Measurements from ENCODE around the gene ZNF385A. TPM values are rescaled to one million over a fixed set of nuclear protein-coding genes. Genes with fewer than 3 reads are reported as not detected.
A peak's percentile ranks its signal among the peaks of the same experiment; 100 is the strongest.

Gene ZNF385A
- total and polyA plus RNA-seq, 2 donors (not counting 3 experiments of a cell fraction or from before 2014, with no cell fraction given): 1.6 to 7.9 TPM

DNA sequence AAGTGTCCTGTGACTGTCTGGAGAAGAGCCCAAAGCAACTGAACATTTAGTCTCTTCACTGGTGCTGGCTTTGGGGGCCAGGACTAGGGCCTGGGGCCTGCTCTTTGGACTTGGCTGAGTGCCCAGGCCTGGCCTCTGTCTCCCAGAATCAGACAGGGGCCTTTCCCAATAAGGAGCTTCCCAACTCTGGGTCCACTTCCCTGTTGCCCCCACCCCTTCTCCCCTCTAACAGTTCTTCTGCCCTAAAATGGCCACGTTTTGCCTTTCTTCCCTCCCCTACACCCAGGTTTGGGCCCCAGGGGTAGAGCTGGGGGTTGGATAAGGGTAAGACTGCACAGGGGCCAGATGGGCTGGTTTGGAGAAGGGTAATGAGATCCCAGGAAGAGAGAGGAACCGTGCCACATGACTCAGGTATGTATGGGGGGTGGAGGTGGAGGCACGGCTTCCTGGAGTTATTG, 44.5 kb upstream of the ZNF385A start:
- no peak for FAIRE-seq
- intact Hi-C loops (cut with micrococcal nuclease): no loop called here
- no peaks in the 10 kb centered on the region for H3K9me1 ChIP-seq (replicated peaks; ENCODE audit: control insufficient read depth, extremely low read depth, insufficient read depth, low read length)
- H3K4me2 ChIP-seq (ENCODE audit: insufficient read depth, low read length): peak overlapping the region; percentile 83
- no peaks in the 10 kb centered on the region for H4K20me1 ChIP-seq (replicated peaks; ENCODE audit: control insufficient read depth, extremely low read depth, insufficient read depth, low read length)
- ChIA-PET CTCF (interaction anchor here (0.8 to 5.5 kb wide), 9 partner anchors 9 to 51 kb away, joined by 3 to 43 read pairs (median 10); partner anchors contain the start of gene ITGA5), POLR2A (interaction anchor here (1.2 to 3.3 kb wide), 4 partner anchors 11 to 58 kb away, joined by 3 to 28 read pairs (median 14); partner anchors contain the start of gene ITGA5)
- H3K79me2 ChIP-seq (ENCODE audit: control insufficient read depth, insufficient read depth, low read length): peaks cover 10% of the 10 kb centered on the region
- dilution Hi-C loops (cut with MboI; ENCODE audit: extremely low pct_ligation_motif_present, low sequenced_read_pairs): no loop called here
- no TSS peak for BruUV-seq (replicated peaks)
- H2AFZ ChIP-seq (ENCODE audit: low read depth, low read length): no peak overlapping the region
- peak overlapping the region; percentile 91 for H3K27ac ChIP-seq (ENCODE audit: insufficient read depth, low read depth, low read length)
- H3K9ac ChIP-seq (replicated peaks; ENCODE audit: extremely low read depth, insufficient read depth, low read length): peak overlapping the region; percentile 72
- peaks cover 86% of the 10 kb centered on the region for H3K4me1 ChIP-seq (ENCODE audit: control insufficient read depth, extremely low read depth, insufficient read depth, low read length)
- no peaks in the 10 kb centered on the region for H3K36me3 ChIP-seq (ENCODE audit: control insufficient read depth in 2 of 2, extremely low read depth in 1 of 2, insufficient read depth in 2 of 2, low read length in 2 of 2)
- H3K4me3 ChIP-seq (replicated peaks in 1 of 3; ENCODE audit: insufficient read depth in 1 of 3, low read depth in 1 of 3, low read length in 3 of 3): peak overlapping the region in 1 of 3 experiments; percentile 31
- no peaks in the 10 kb centered on the region for H3K27me3 ChIP-seq (ENCODE audit: control insufficient read depth in 2 of 2, insufficient read depth in 2 of 2, low read length in 2 of 2)
- DNase-seq (ENCODE audit: low read depth, low spot score): no peak
- H3K9me3 ChIP-seq (replicated peaks; ENCODE audit: control insufficient read depth, insufficient read depth, low read length): no peaks in the 10 kb centered on the region
- TF ChIP-seq EZH2 (IDR thresholded peaks at IDR 0.05; ENCODE audit: borderline replicate concordance, low read depth, low read length, severe bottlenecking): no peak
- no peak for TF ChIP-seq MAX (IDR thresholded peaks at IDR 0.05; ENCODE audit: insufficient read depth, insufficient read length)
- no peak for TF ChIP-seq GATA2 (IDR thresholded peaks at IDR 0.05; ENCODE audit: insufficient read depth, insufficient read length, low read depth, low read length)

GRCh38 chr12:54428050-54429013, 43.8 kb upstream of the ZNF385A start:
- H3K79me2 ChIP-seq (ENCODE audit: control insufficient read depth, insufficient read depth, low read length): peaks cover 10% of the 10 kb centered on the region
- peak overlapping the region; percentile 83 for H3K4me2 ChIP-seq (ENCODE audit: insufficient read depth, low read length)
- peak overlapping the region; percentile 72 for H3K9ac ChIP-seq (replicated peaks; ENCODE audit: extremely low read depth, insufficient read depth, low read length)
- H3K27me3 ChIP-seq (ENCODE audit: control insufficient read depth in 2 of 2, insufficient read depth in 2 of 2, low read length in 2 of 2): no peaks in the 10 kb centered on the region
- peak; percentile 99 for FAIRE-seq
- DNase-seq (ENCODE audit: low read depth, low spot score): peak; percentile 97
- ChIA-PET CTCF (interaction anchor here (1.0 to 5.5 kb wide), 11 partner anchors 10 to 214 kb away, joined by 3 to 43 read pairs (median 9); partner anchors contain the start of gene ITGA5), POLR2A (interaction anchor here (1.2 to 3.3 kb wide), 5 partner anchors 10 to 57 kb away, joined by 3 to 28 read pairs (median 8); partner anchors contain the start of gene ITGA5)
- peaks cover 89% of the 10 kb centered on the region for H3K4me1 ChIP-seq (ENCODE audit: control insufficient read depth, extremely low read depth, insufficient read depth, low read length)
- peak overlapping the region in 2 of 3 experiments; percentile 1 to 31 for H3K4me3 ChIP-seq (replicated peaks in 1 of 3; ENCODE audit: insufficient read depth in 1 of 3, low read depth in 1 of 3, low read length in 3 of 3)
- TF ChIP-seq JUN (IDR thresholded peaks at IDR 0.05; ENCODE audit: borderline replicate concordance, insufficient read depth, insufficient read length, low read depth): peak; percentile 21
- no peak for TF ChIP-seq EZH2 (IDR thresholded peaks at IDR 0.05; ENCODE audit: borderline replicate concordance, low read depth, low read length, severe bottlenecking)
- peak; percentile 90 for TF ChIP-seq POLR2AphosphoS5 (IDR thresholded peaks at IDR 0.05; ENCODE audit: insufficient read depth, low read depth, low read length)
- peak; percentile 66 for TF ChIP-seq FOS (IDR thresholded peaks at IDR 0.05; ENCODE audit: borderline replicate concordance, insufficient read depth, low read length)
- TF ChIP-seq GATA2 (IDR thresholded peaks at IDR 0.05; ENCODE audit: insufficient read depth, insufficient read length, low read depth, low read length): no peak
- TF ChIP-seq POLR2A (IDR thresholded peaks at IDR 0.05; ENCODE audit: low read depth, low read length): peak; percentile 68
- TF ChIP-seq MAX (IDR thresholded peaks at IDR 0.05; ENCODE audit: insufficient read depth, insufficient read length): no peak
- TF ChIP-seq, protein P1, sequence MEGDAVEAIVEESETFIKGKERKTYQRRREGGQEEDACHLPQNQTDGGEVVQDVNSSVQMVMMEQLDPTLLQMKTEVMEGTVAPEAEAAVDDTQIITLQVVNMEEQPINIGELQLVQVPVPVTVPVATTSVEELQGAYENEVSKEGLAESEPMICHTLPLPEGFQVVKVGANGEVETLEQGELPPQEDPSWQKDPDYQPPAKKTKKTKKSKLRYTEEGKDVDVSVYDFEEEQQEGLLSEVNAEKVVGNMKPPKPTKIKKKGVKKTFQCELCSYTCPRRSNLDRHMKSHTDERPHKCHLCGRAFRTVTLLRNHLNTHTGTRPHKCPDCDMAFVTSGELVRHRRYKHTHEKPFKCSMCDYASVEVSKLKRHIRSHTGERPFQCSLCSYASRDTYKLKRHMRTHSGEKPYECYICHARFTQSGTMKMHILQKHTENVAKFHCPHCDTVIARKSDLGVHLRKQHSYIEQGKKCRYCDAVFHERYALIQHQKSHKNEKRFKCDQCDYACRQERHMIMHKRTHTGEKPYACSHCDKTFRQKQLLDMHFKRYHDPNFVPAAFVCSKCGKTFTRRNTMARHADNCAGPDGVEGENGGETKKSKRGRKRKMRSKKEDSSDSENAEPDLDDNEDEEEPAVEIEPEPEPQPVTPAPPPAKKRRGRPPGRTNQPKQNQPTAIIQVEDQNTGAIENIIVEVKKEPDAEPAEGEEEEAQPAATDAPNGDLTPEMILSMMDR (IDR thresholded peaks at IDR 0.05; ENCODE audit: extremely low read depth in 1 of 2, insufficient read depth in 1 of 2, low read depth in 1 of 2, low read length in 2 of 2): no peak
- TF ChIP-seq MYC (IDR thresholded peaks at IDR 0.05; ENCODE audit: low read depth, low read length): peak; percentile 48
- dilution Hi-C loops (cut with MboI; ENCODE audit: extremely low pct_ligation_motif_present, low sequenced_read_pairs) (no loop called here), intact Hi-C loops (cut with micrococcal nuclease) (loop anchor here (1.0 kb wide), 2 partner anchors 9 to 15 kb away; partner anchors contain the start of gene ITGA5)
- TSS peak; percentile 60 for BruUV-seq (replicated peaks)
- no peaks in the 10 kb centered on the region for H3K36me3 ChIP-seq (ENCODE audit: control insufficient read depth in 2 of 2, extremely low read depth in 1 of 2, insufficient read depth in 2 of 2, low read length in 2 of 2)
- H3K9me1 ChIP-seq (replicated peaks; ENCODE audit: control insufficient read depth, extremely low read depth, insufficient read depth, low read length): no peaks in the 10 kb centered on the region
- H3K27ac ChIP-seq (ENCODE audit: insufficient read depth, low read depth, low read length): peak overlapping the region; percentile 91
- H2AFZ ChIP-seq (ENCODE audit: low read depth, low read length): no peak overlapping the region
- H4K20me1 ChIP-seq (replicated peaks; ENCODE audit: control insufficient read depth, extremely low read depth, insufficient read depth, low read length): no peaks in the 10 kb centered on the region
- no peaks in the 10 kb centered on the region for H3K9me3 ChIP-seq (replicated peaks; ENCODE audit: control insufficient read depth, insufficient read depth, low read length)

All from endothelial cell of umbilical vein (primary cell).